DOHH2 (cell line): ENCODE data around the gene NBEAL2.
A peak's percentile ranks its signal among the peaks of the same experiment; 100 is the strongest.

ENCODE experiments used
- H3F3A ChIP-seq: fragments of 200-600 bp; sonication (generic), shearing (Covaris generic); 2 replicates; pipeline ENCODE4 v1.6.0; 2016; ENCODE audit warnings: antibody characterized with exemption, mild to moderate bottlenecking; ENCODE audit not compliant: control insufficient read depth, insufficient read depth
- H3K27ac ChIP-seq: fragments of 200-600 bp; sonication (generic); 2 replicates; pipeline ENCODE4 v1.5.1; 2014; ENCODE audit warnings: low read depth, mild to moderate bottlenecking, low read length, moderate library complexity
- H3K27me3 ChIP-seq: fragments of 200-600 bp; sonication (generic); 2 replicates; pipeline ENCODE4 v1.6.1; 2014; ENCODE audit warnings: mild to moderate bottlenecking, low read length, mixed read lengths; ENCODE audit not compliant: control insufficient read depth
- H3K36me3 ChIP-seq: fragments of 200-600 bp; sonication (generic); 2 replicates; pipeline ENCODE4 v1.6.1; 2014; ENCODE audit warnings: mild to moderate bottlenecking, low read length, moderate library complexity, mixed read lengths; ENCODE audit not compliant: control insufficient read depth
- H3K4me1 ChIP-seq: fragments of 200-600 bp; sonication (generic); 2 replicates; pipeline ENCODE4 v1.6.1; 2014; ENCODE audit warnings: mild to moderate bottlenecking, low read length, mixed read lengths; ENCODE audit not compliant: control insufficient read depth
- H3K4me2 ChIP-seq: fragments of 200-600 bp; sonication (generic); 2 replicates; pipeline ENCODE4 v1.6.0; 2014; ENCODE audit warnings: mild to moderate bottlenecking, low read length, moderate library complexity
- H3K4me3 ChIP-seq: fragments of 200-600 bp; sonication (generic); 2 replicates; pipeline ENCODE4 v1.5.1; 2014; ENCODE audit warnings: mild to moderate bottlenecking, low read length, mixed read lengths
- H3K79me2 ChIP-seq: fragments of 200-600 bp; sonication (generic); 2 replicates; pipeline ENCODE4 v1.6.1; 2014; ENCODE audit warnings: mild to moderate bottlenecking, low read length, mixed read lengths; ENCODE audit not compliant: control insufficient read depth
- H3K9me2 ChIP-seq: fragments of 200-600 bp; sonication (generic); replicated peaks from 2 replicates; pipeline ENCODE4 v1.6.1; 2014; ENCODE audit warnings: mild to moderate bottlenecking, low read length, mixed read lengths; ENCODE audit not compliant: control insufficient read depth
- H3K9me3 ChIP-seq: fragments of 200-600 bp; sonication (generic); 2 replicates; pipeline ENCODE4 v1.6.1; 2014; ENCODE audit warnings: antibody characterized with exemption, low read length, mixed read lengths; ENCODE audit not compliant: control insufficient read depth, insufficient read depth
- H4K20me1 ChIP-seq: fragments of 200-600 bp; sonication (generic); 2 replicates; pipeline ENCODE4 v1.6.0; 2014; ENCODE audit warnings: low read depth, mild to moderate bottlenecking, antibody characterized with exemption, low read length, moderate library complexity; ENCODE audit not compliant: control insufficient read depth, insufficient read depth
- EZH2phosphoT487 ChIP-seq: fragments of 200-600 bp; sonication (generic); IDR thresholded peaks from 2 replicates; pipeline ENCODE4 v1.6.1; 2017; ENCODE audit warnings: borderline replicate concordance, mild to moderate bottlenecking, antibody characterized with exemption, low read length, moderate library complexity, mixed read lengths
- TF ChIP-seq, protein P1 (sequence below): fragments of 200-600 bp; sonication (generic); IDR thresholded peaks from one replicate; pipeline ENCODE4 v1.5.1; 2014; ENCODE audit warnings: antibody characterized with exemption, mild to moderate bottlenecking, low read depth, low read length; ENCODE audit not compliant: poor library complexity, severe bottlenecking

NBEAL2 gene

DNA sequence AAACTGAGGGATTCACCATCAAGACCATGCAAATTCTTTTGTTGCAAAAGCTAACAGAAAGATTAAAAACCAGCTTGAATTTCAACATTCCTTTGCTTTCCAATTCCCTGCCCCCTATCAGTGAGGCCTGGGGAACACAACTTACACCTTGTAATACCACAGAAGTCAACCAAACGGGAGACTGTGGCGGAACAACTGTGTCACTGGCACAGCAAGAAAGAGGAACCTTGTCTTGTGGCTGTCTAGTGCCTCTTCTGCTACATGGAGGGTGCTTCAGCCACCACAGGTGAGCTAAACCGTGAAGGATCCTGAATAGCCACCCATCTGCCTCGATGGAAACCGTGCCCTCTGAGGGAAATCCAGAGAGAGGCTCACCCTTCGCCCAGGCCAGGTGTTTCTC lies 14.3 kb upstream of the NBEAL2 start:
- no peak for TF ChIP-seq EZH2phosphoT487

DNA sequence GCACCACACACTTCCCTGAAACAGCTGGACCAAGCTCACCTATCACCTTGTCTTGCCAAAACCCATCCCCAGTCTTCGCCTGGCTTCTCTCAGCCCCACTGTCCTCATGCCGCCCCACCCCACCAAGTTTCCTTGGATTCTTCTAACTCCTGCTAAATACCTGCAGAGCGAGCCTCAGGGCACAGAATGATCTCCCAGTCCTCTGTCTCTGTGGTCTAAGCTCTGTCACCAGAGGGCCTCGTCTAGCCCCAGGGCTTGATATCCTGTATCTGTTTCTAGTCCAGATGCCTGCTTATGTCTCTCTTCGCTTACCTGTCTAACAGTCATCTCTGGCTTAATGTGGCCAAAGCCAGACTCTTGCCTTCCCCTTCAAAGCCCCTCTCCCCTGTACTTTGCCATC lies 12.7 kb upstream of the NBEAL2 start:
- Histone ChIP-seq H3F3A (no peaks in the 10 kb centered on the region), H3K9me2 (no peaks in the 10 kb centered on the region), H3K36me3 (peaks cover 71% of the 10 kb centered on the region), H3K79me2 (peaks cover 88% of the 10 kb centered on the region), H3K4me2 (no peak overlapping the region), H3K9me3 (no peaks in the 10 kb centered on the region), H3K4me1 (peaks cover 62% of the 10 kb centered on the region), H3K27ac (no peak overlapping the region), H3K27me3 (no peaks in the 10 kb centered on the region), H3K4me3 (no peak overlapping the region), H4K20me1 (peaks cover 61% of the 10 kb centered on the region)
- TF ChIP-seq, protein P1, sequence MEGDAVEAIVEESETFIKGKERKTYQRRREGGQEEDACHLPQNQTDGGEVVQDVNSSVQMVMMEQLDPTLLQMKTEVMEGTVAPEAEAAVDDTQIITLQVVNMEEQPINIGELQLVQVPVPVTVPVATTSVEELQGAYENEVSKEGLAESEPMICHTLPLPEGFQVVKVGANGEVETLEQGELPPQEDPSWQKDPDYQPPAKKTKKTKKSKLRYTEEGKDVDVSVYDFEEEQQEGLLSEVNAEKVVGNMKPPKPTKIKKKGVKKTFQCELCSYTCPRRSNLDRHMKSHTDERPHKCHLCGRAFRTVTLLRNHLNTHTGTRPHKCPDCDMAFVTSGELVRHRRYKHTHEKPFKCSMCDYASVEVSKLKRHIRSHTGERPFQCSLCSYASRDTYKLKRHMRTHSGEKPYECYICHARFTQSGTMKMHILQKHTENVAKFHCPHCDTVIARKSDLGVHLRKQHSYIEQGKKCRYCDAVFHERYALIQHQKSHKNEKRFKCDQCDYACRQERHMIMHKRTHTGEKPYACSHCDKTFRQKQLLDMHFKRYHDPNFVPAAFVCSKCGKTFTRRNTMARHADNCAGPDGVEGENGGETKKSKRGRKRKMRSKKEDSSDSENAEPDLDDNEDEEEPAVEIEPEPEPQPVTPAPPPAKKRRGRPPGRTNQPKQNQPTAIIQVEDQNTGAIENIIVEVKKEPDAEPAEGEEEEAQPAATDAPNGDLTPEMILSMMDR, result peak; percentile 24
- no peak for TF ChIP-seq EZH2phosphoT487

More for the DNA sequence above, 14.3 kb upstream of the NBEAL2 start:
- peaks cover 62% of the 10 kb centered on the region for H3K4me1 ChIP-seq
- no peak overlapping the region for H3K4me3 ChIP-seq
- H4K20me1 ChIP-seq, result peaks cover 58% of the 10 kb centered on the region
- H3K36me3 ChIP-seq, result peaks cover 72% of the 10 kb centered on the region
- no peak overlapping the region for H3K4me2 ChIP-seq
- no peaks in the 10 kb centered on the region for H3K9me2 ChIP-seq
- peaks cover 88% of the 10 kb centered on the region for H3K79me2 ChIP-seq
- no peaks in the 10 kb centered on the region for H3K9me3 ChIP-seq
- H3F3A ChIP-seq, result no peaks in the 10 kb centered on the region
- H3K27me3 ChIP-seq, result no peaks in the 10 kb centered on the region
- H3K27ac ChIP-seq, result no peak overlapping the region

DNA sequence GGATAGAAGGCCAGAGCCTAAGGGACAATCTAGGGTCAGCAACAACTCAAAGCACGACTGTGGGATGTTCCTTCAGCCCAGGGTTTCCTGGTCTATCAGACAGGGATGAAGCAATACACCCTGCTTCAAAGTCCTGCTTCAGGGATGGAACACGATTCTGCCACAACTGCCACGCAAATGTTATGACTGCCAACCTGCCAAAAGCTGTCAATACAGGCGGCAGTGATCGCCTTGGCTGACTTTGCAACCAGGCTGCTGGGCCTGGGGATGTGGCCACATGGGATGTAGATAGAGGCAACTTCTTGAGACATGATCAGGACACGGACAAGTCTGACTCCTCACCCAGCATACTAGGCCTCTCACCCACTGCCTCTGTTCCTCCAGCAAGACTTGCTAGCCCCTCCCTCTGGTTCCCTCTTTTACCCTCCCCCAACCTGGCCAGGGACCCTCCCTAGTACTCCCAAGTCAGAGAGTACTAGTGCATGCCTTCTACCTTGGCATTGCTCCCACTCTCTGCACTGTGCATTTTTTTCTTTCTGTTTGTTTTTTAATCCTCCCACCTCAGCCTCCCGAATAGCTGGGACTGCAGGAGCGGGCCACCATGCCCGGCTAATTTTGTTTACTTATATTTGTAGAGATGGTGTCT lies 10.6 kb upstream of the NBEAL2 start:
- TF ChIP-seq, protein P1, result no peak
- TF ChIP-seq EZH2phosphoT487, result no peak
- H3K27me3 ChIP-seq, result no peaks in the 10 kb centered on the region
- H3K4me3 ChIP-seq, result no peak overlapping the region
- H4K20me1 ChIP-seq, result peaks cover 54% of the 10 kb centered on the region
- H3K4me1 ChIP-seq, result peaks cover 76% of the 10 kb centered on the region
- H3K9me2 ChIP-seq, result no peaks in the 10 kb centered on the region
- H3K27ac ChIP-seq, result no peak overlapping the region
- H3K36me3 ChIP-seq, result peaks cover 70% of the 10 kb centered on the region
- H3F3A ChIP-seq, result peaks cover 11% of the 10 kb centered on the region
- H3K79me2 ChIP-seq, result peaks cover 93% of the 10 kb centered on the region
- H3K9me3 ChIP-seq, result no peaks in the 10 kb centered on the region
- no peak overlapping the region for H3K4me2 ChIP-seq

DNA sequence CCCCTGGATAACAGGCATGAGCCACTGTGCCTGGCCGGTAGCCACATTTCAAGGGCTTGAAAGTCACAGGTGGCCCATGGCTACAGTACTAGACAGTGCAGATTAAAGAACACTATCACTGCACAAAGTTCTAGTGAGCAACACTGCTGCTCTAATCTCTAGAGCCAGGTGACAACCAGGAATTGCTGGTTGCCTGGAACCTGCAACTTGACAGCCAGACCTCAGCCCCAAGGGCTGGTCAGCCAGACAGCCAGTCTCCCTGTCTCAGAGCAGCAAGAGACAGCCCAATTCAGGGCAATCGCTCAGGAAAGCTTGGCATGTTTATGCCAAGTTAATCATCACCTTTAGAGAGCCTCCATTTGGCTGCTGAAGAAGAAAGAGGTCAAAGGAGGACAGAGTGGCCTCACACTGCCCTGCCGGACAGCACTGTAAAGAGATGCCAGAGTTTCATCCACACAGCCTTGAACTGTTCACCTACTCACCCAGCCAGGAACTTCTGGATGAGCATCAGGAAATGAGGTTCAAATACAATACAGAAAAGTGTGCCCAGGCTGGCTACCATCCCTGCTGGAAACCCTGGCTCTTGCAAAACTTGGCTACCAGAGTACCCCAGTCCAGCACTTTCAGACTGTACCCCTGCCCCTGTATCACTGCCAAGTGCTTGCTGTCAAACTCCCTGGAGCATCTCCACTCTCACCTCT lies 8.9 kb upstream of the NBEAL2 start:
- H3K27ac ChIP-seq, result no peak overlapping the region
- peaks cover 100% of the 10 kb centered on the region for H3K79me2 ChIP-seq
- H3K9me3 ChIP-seq, result no peaks in the 10 kb centered on the region
- TF ChIP-seq, protein P1, result no peak
- TF ChIP-seq EZH2phosphoT487, result no peak
- H3K9me2 ChIP-seq, result no peaks in the 10 kb centered on the region
- peaks cover 50% of the 10 kb centered on the region for H4K20me1 ChIP-seq
- peak overlapping the region; percentile 92 for H3K4me2 ChIP-seq
- H3K4me1 ChIP-seq, result peaks cover 84% of the 10 kb centered on the region
- H3K4me3 ChIP-seq, result no peak overlapping the region
- H3K27me3 ChIP-seq, result no peaks in the 10 kb centered on the region
- H3F3A ChIP-seq, result peaks cover 23% of the 10 kb centered on the region
- H3K36me3 ChIP-seq, result peaks cover 75% of the 10 kb centered on the region
